Left lung (tissue), 10 donors: Measurements from ENCODE around the gene CUX1. TPM values are rescaled to one million over a fixed set of nuclear protein-coding genes. Genes with fewer than 3 reads are reported as not detected.
A peak's percentile ranks its signal among the peaks of the same experiment; 100 is the strongest.

Experiments
- ATAC-seq: fragments of 200-7000 bp; cut with Tn5 transposase; one replicate; pipeline ENCODE4 v1.9.1; 2020; ENCODE audit warnings: moderate library complexity
- DNase-seq, 4 donors: peaks; one replicate each; pipeline ENCODE4 v3.0.0-alpha.2; 2013 to 2020
- H3K27ac ChIP-seq, 2 donors: fragments of 200-600 bp; sonication (generic) in 1 of 2; one replicate each; pipeline versions ENCODE4 v1.5.0 to v1.8.0; 2020 to 2021
- H3K27me3 ChIP-seq, 2 donors: fragments of 200-600 bp; sonication (generic) in 1 of 2; one replicate each; pipeline versions ENCODE4 v1.5.0 to v1.8.0; 2020 to 2021
- H3K36me3 ChIP-seq, 2 donors: fragments of 200-600 bp; sonication (generic) in 1 of 2; one replicate each; pipeline versions ENCODE4 v1.5.0 to v1.8.0; 2020 to 2021
- H3K4me1 ChIP-seq, 2 donors: fragments of 200-600 bp; one replicate each; pipeline ENCODE4 v1.8.0; 2021
- H3K4me3 ChIP-seq, 2 donors: fragments of 200-600 bp; sonication (generic) in 1 of 2; one replicate each; pipeline versions ENCODE4 v1.5.0 to v1.8.0; 2020 to 2021; ENCODE audit warnings: mild to moderate bottlenecking in 1 of 2
- H3K9me3 ChIP-seq, 2 donors: fragments of 200-600 bp; sonication (generic) in 1 of 2; one replicate each; pipeline versions ENCODE4 v1.5.0 to v1.8.0; 2020 to 2021
- intact Hi-C, 2 donors: fragments of 100-400 bp; cut with DNase I; formaldehyde crosslinking; loops; one replicate each; pipeline versions ENCODE4 v1.11.2 to v1.14.2; 2022
- polyA plus RNA-seq, 6 donors: library from polyadenylated mRNA; unstranded; fragments of 120-200 nt; gene quantifications; one replicate each; pipeline ENCODE4 v1.2.1, GENCODE V29; 2013; ENCODE audit not compliant: insufficient read length in 6 of 6
- total RNA-seq, 2 donors: library from RNA; stranded (reverse); fragmentation: NEBNext Ultra II Directional; extraction: Animal tissue kit (Norgen Biotek cat#: 25700); gene quantifications; one replicate each; pipeline ENCODE4 v1.2.1, GENCODE V29; 2021
- TF ChIP-seq, protein P1 (sequence below), 2 donors: fragments of 200-600 bp; sonication (generic) in 1 of 2; IDR thresholded peaks; one replicate each; pipeline versions ENCODE4 v1.5.0 to v1.8.0; 2021; ENCODE audit warnings: antibody characterized with exemption in 2 of 2
- donor health status: DM: no; HTN: yes; CAD: no.
- donor health status: DM: no; HTN: no; CAD: no.

CUX1 gene
- total and polyA plus RNA-seq, 8 donors: 86.4 to 157 (median 96.4) TPM

DNA sequence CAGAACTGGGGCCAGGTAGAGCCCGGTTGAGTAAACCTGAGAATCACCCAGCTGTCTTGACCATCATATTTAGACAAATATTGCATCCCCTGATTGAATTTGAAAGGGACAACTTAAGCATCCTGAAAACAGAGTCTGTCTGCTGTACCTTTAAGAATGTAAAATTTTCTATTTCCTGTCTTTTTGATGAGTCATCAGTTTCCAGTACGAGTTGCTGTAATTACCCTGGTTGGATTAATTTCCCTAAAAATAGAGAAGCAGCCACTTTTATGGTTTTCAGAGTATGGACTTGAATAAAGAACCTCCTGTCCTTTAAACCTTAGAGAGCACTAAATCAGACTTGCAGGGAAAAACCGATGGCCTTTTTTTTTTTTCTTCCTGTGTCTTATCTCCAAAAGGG, 304.6 kb downstream of the CUX1 start:
- no peaks in the 10 kb centered on the region for H3K27me3 ChIP-seq
- H3K4me1 ChIP-seq: peaks cover 7 to 37% of the 10 kb centered on the region in 2 donors
- peak overlapping the region in 1 of 2 donors; percentile 73 for H3K27ac ChIP-seq
- intact Hi-C loops: no loop called here
- TF ChIP-seq, protein P1, sequence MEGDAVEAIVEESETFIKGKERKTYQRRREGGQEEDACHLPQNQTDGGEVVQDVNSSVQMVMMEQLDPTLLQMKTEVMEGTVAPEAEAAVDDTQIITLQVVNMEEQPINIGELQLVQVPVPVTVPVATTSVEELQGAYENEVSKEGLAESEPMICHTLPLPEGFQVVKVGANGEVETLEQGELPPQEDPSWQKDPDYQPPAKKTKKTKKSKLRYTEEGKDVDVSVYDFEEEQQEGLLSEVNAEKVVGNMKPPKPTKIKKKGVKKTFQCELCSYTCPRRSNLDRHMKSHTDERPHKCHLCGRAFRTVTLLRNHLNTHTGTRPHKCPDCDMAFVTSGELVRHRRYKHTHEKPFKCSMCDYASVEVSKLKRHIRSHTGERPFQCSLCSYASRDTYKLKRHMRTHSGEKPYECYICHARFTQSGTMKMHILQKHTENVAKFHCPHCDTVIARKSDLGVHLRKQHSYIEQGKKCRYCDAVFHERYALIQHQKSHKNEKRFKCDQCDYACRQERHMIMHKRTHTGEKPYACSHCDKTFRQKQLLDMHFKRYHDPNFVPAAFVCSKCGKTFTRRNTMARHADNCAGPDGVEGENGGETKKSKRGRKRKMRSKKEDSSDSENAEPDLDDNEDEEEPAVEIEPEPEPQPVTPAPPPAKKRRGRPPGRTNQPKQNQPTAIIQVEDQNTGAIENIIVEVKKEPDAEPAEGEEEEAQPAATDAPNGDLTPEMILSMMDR (IDR thresholded peaks at IDR 0.05): no peak
- DNase-seq (no peak), ATAC-seq (no peak)
- H3K36me3 ChIP-seq: peaks cover 0 to 12% of the 10 kb centered on the region in 2 donors
- H3K9me3 ChIP-seq: no peaks in the 10 kb centered on the region
- H3K4me3 ChIP-seq: no peak overlapping the region

DNA sequence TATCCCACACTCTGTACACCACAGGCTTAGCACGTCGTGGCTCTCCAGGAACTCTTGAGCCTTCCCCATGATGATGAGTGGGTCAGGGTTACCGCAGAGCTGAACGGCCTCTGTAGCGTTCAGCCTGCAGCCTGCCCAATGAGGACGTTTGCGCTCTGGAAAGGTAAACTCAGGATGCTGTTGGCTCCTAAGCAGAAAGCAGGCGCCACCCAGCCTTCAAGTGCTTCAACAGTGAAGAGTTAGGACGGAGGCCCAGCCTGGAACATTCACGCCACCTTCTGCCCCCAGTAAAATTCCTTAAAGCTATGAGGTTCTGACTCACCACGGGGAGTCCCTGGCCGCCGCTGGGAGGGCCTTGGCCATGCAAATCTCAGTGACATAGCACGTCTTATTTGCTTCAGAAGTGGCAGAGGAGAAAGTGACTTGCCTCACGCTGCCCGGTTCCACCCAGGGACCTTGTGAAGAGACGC, 307.7 kb downstream of the CUX1 start:
- intact Hi-C loops: no loop called here
- peak in 3 of 4 donors; percentile 58 to 89 (median 89) for DNase-seq
- peak overlapping the region; percentile 53 for H3K27ac ChIP-seq
- peaks cover 0 to 12% of the 10 kb centered on the region in 2 donors for H3K36me3 ChIP-seq
- peaks cover 7 to 37% of the 10 kb centered on the region in 2 donors for H3K4me1 ChIP-seq
- ATAC-seq: peak; percentile 96
- H3K4me3 ChIP-seq: no peak overlapping the region
- H3K9me3 ChIP-seq: no peaks in the 10 kb centered on the region
- no peaks in the 10 kb centered on the region for H3K27me3 ChIP-seq
- TF ChIP-seq, protein P1 (IDR thresholded peaks at IDR 0.05): no peak

DNA sequence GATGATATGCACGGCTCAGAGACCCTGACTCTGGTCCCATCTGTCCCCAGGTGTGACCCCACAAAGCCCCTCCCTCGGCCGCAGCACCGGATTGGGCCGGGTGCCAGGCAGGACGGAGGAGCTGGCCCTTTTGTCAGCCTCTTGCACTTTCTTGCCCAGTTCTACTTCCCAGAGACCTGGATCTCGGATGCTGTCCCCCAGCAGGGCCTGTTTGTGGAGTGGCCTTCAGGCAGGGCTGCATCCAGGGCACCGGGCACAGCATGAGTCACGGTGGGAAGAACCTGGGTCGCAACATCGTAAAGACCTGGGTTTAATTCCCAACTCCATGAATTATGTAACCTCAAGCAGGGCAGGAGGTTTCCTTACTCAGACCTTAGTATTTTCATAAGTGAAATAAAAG, 310.9 kb downstream of the CUX1 start:
- peaks cover 0 to 34% of the 10 kb centered on the region in 2 donors for H3K4me1 ChIP-seq
- TF ChIP-seq, protein P1 (IDR thresholded peaks at IDR 0.05): no peak
- no peaks in the 10 kb centered on the region for H3K27me3 ChIP-seq
- peaks cover 0 to 12% of the 10 kb centered on the region in 2 donors for H3K36me3 ChIP-seq
- ATAC-seq (no peak), DNase-seq (no peak)
- no peak overlapping the region for H3K27ac ChIP-seq
- intact Hi-C loops: no loop called here
- H3K9me3 ChIP-seq: no peaks in the 10 kb centered on the region
- no peak overlapping the region for H3K4me3 ChIP-seq

DNA sequence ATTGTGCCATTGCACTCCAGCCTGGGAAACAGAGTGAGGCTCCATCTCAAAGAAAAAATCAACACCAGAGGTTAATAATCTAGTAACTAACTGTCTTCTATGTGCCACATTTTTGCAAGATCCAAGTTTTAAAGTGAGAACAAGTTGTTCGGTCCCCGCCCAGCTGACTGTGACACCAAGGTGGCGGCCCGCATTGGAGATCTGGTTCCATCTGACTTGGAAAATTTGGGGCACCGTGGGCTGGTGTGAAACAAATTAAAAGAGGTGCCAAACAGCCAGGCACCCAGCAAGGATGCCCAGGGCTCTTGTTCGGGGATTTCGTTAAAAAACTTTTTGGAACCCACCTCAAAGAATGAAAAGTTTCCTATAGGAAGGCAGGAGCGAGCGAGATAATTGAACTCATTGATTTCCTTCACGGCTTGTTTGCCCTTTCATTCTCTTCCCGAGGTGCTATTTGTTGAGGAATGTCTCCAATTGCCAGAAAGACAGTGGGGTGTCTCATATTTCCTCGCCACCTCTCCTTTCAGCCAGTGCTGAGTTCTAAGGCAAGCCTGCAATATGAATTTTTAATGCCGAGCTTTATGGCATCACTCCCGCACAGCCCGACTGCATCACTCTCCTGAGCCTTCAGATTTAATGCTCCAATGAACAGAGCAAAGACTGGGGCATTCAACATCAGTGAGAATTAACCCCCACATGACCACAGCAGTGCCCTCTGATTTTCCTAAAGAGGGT, 312.4 kb downstream of the CUX1 start:
- ATAC-seq: no peak
- no peak overlapping the region for H3K4me3 ChIP-seq
- intact Hi-C loops: no loop called here

DNA sequence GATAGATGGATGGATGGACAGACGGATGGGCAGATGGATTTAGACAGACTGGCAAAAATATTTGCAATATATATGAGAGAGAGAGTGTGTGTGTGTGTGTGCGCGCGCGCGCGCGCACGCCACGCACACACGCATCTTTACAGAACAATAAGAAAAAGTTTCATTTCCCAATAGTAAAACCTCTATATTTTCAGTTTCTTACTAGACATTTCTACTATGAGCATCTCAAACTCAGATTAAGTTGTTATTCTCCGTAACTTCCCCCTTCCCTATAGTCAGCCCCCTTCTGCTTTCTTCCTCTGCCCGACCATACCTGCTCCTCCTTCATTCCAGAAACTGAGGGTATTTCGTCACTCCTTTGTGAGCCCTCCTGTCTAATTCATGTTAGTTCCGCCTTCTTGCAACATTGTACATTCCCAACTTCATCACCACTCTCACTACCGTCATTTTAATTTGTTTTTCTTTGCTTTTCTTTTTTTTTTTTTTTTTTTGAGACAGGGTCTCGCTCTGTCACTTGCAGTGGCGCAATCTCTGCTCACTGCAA, 314.9 kb downstream of the CUX1 start:
- intact Hi-C loops: no loop called here
- ATAC-seq: peak; percentile 23

More for the DNA sequence above, 312.4 kb downstream of the CUX1 start:
- peaks cover 0 to 12% of the 10 kb centered on the region in 2 donors for H3K36me3 ChIP-seq
- H3K9me3 ChIP-seq: no peaks in the 10 kb centered on the region
- DNase-seq: no peak
- no peak overlapping the region for H3K27ac ChIP-seq
- no peaks in the 10 kb centered on the region for H3K27me3 ChIP-seq
- TF ChIP-seq, protein P1 (IDR thresholded peaks at IDR 0.05): no peak
- peaks cover 0 to 43% of the 10 kb centered on the region in 2 donors for H3K4me1 ChIP-seq

More for the DNA sequence above, 314.9 kb downstream of the CUX1 start:
- H3K9me3 ChIP-seq: no peaks in the 10 kb centered on the region
- TF ChIP-seq, protein P1 (IDR thresholded peaks at IDR 0.05): no peak
- peaks cover 0 to 34% of the 10 kb centered on the region in 2 donors for H3K4me1 ChIP-seq
- no peaks in the 10 kb centered on the region for H3K27me3 ChIP-seq
- H3K4me3 ChIP-seq: no peak overlapping the region
- no peak for DNase-seq
- peaks cover 0 to 12% of the 10 kb centered on the region in 2 donors for H3K36me3 ChIP-seq
- H3K27ac ChIP-seq: peak overlapping the region in 1 of 2 donors; percentile 18
